HepG2 (cell line): ENCODE measurements around the gene SAA2. TPM values are rescaled to one million over a fixed set of nuclear protein-coding genes. Genes with fewer than 3 reads are reported as not detected.

Source experiments
- ARID2 ChIP-seq: sonication (generic); formaldehyde crosslinking; IDR thresholded peaks from 2 replicates; pipeline ENCODE4 v1.8.1; 2022; ENCODE audit warnings: mild to moderate bottlenecking, missing genetic modification reagents, borderline replicate concordance
- ATF1 ChIP-seq: IDR thresholded peaks from 2 replicates; pipeline ENCODE4 v1.6.1; 2016; ENCODE audit warnings: mild to moderate bottlenecking, control low read depth
- ERF ChIP-seq: IDR thresholded peaks from 2 replicates; pipeline ENCODE4 v1.6.1; 2018; ENCODE audit warnings: missing biosample characterization, missing genetic modification reagents
- FOXP1 ChIP-seq, 2 experiments: fragments of 450-650 bp in 1 of 2; IDR thresholded peaks; 2 replicates each; pipeline ENCODE4 v1.6.1; 2017 to 2018; ENCODE audit warnings: antibody characterized with exemption in 1 of 2
- GATAD2A ChIP-seq: IDR thresholded peaks from 2 replicates; pipeline ENCODE4 v1.6.1; 2016
- GTF2F1 ChIP-seq: fragments of 150-350 bp; IDR thresholded peaks from 2 replicates; pipeline ENCODE4 v1.6.1; 2014; ENCODE audit warnings: low read length
- HNF4A ChIP-seq: sonication (generic); formaldehyde crosslinking; IDR thresholded peaks from 2 replicates; pipeline ENCODE4 v1.4.0; 2020; ENCODE audit warnings: missing genetic modification reagents
- HOXA3 ChIP-seq: sonication (generic); formaldehyde crosslinking; IDR thresholded peaks from 2 replicates; pipeline ENCODE4 v1.5.0; 2020; ENCODE audit warnings: missing genetic modification reagents
- KDM1A ChIP-seq: IDR thresholded peaks from 2 replicates; pipeline ENCODE4 v1.6.1; 2016; ENCODE audit warnings: missing compliant biosample characterization
- KDM3A ChIP-seq: IDR thresholded peaks from 2 replicates; pipeline ENCODE4 v1.6.1; 2018; ENCODE audit warnings: low read depth, missing compliant biosample characterization
- KMT2A ChIP-seq: sonication (generic); formaldehyde crosslinking; IDR thresholded peaks from 2 replicates; pipeline ENCODE4 v1.4.0; 2020; ENCODE audit warnings: missing genetic modification reagents
- LCORL ChIP-seq, 2 experiments: fragments of 450-650 bp in 1 of 2; sonication (generic) in 1 of 2; formaldehyde crosslinking in 1 of 2; IDR thresholded peaks; 2 replicates each; pipeline versions ENCODE4 v1.5.0 to v1.6.1; 2017 to 2020; ENCODE audit warnings: antibody characterized with exemption in 1 of 2, missing genetic modification reagents in 1 of 2
- MTA1 ChIP-seq: sonication (generic); formaldehyde crosslinking; IDR thresholded peaks from 2 replicates; pipeline ENCODE4 v1.4.0; 2020; ENCODE audit warnings: missing genetic modification reagents, mild to moderate bottlenecking, borderline replicate concordance
- PCBP2 ChIP-seq: fragments of 200-400 bp; formaldehyde crosslinking; optimal IDR thresholded peaks from 2 replicates; pipeline ENCODE3; 2018; ENCODE audit warnings: low read length, low read depth; ENCODE audit not compliant: poor library complexity, severe bottlenecking
- RAD51 ChIP-seq: fragments of 450-650 bp; IDR thresholded peaks from 2 replicates; pipeline ENCODE4 v1.6.1; 2016; ENCODE audit warnings: borderline replicate concordance
- RCOR2 ChIP-seq: IDR thresholded peaks from 2 replicates; pipeline ENCODE4 v1.6.1; 2016; ENCODE audit warnings: missing biosample characterization, missing genetic modification reagents
- SOX13 ChIP-seq, 3 experiments: fragments of 450-650 bp in 1 of 3; sonication (generic) in 1 of 3; formaldehyde crosslinking in 1 of 3; IDR thresholded peaks in 2 of 3; conservative IDR thresholded peaks in 1 of 3; 2 replicates each; pipeline versions ENCODE4 v1.5.0 to v1.6.1; 2016 to 2020; ENCODE audit warnings: antibody characterized with exemption in 1 of 3, mild to moderate bottlenecking in 1 of 3, missing compliant biosample characterization in 1 of 3, missing genetic modification reagents in 1 of 3, moderate library complexity in 1 of 3
- TAF15 ChIP-seq: fragments of 200-400 bp; formaldehyde crosslinking; IDR thresholded peaks from one replicate; pipeline ENCODE4 v1.6.1; 2018; ENCODE audit warnings: mild to moderate bottlenecking, low read depth, low read length; ENCODE audit not compliant: poor library complexity, severe bottlenecking
- THAP11 ChIP-seq: IDR thresholded peaks from 2 replicates; pipeline ENCODE4 v1.6.1; 2016; ENCODE audit warnings: missing biosample characterization, missing genetic modification reagents
- ZBTB42 ChIP-seq: sonication (generic); formaldehyde crosslinking; IDR thresholded peaks from 2 replicates; pipeline ENCODE4 v1.5.0; 2020; ENCODE audit warnings: mild to moderate bottlenecking, missing genetic modification reagents
- ZNF572 ChIP-seq: sonication (generic); formaldehyde crosslinking; IDR thresholded peaks from 2 replicates; pipeline ENCODE4 v1.5.1; 2020; ENCODE audit warnings: mild to moderate bottlenecking, missing genetic modification reagents
- ZNF614 ChIP-seq: IDR thresholded peaks from 2 replicates; pipeline ENCODE4 v1.6.1; 2018; ENCODE audit warnings: missing biosample characterization, missing genetic modification reagents, inconsistent platforms, borderline replicate concordance
- ZNF788 ChIP-seq: sonication (generic); formaldehyde crosslinking; IDR thresholded peaks from 2 replicates; pipeline ENCODE4 v1.5.0; 2020; ENCODE audit warnings: mild to moderate bottlenecking, missing genetic modification reagents, borderline replicate concordance
- ZNF850 ChIP-seq: sonication (generic); formaldehyde crosslinking; conservative IDR thresholded peaks from 2 replicates; pipeline ENCODE4 v1.9.0; 2021; ENCODE audit warnings: mild to moderate bottlenecking, missing genetic modification reagents
- ZSCAN30 ChIP-seq: sonication (generic); formaldehyde crosslinking; IDR thresholded peaks from 2 replicates; pipeline ENCODE4 v1.5.0; 2020; ENCODE audit warnings: mild to moderate bottlenecking, missing genetic modification reagents
- polyA plus RNA-seq, 8 experiments: library from polyadenylated mRNA; depleted of rRNA in 3 of 8; stranded (reverse) in 7 of 8; unstranded in 1 of 8; fragments of >200 nt; fragmentation: Illumina TruSeq in 4 of 8; extraction: Trizol in 4 of 8; gene quantifications; 2 replicates each; pipeline versions ENCODE4 v1.2.1 to v1.2.3, GENCODE V29; 2011 to 2016; ENCODE audit warnings: low read depth in 4 of 8, missing spikeins in 1 of 8, mixed read lengths in 1 of 8; ENCODE audit not compliant: insufficient read depth in 1 of 8
- total RNA-seq, 5 experiments: library from RNA; depleted of rRNA; stranded (reverse); fragments of >200 nt; fragmentation: Illumina TruSeq; extraction: Trizol; gene quantifications; 2 replicates each; pipeline ENCODE4 v1.2.3, GENCODE V29; 2016; ENCODE audit warnings: low read depth in 1 of 5
- TF ChIP-seq, protein P1 (sequence below): sonication (generic); formaldehyde crosslinking; IDR thresholded peaks from 2 replicates; pipeline ENCODE4 v1.5.0; 2020; ENCODE audit warnings: missing genetic modification reagents
- TF ChIP-seq, protein P2 (sequence below): IDR thresholded peaks from 2 replicates; pipeline ENCODE4 v1.6.1; 2016
- TF ChIP-seq, protein P3 (sequence below): sonication (generic); formaldehyde crosslinking; IDR thresholded peaks from 2 replicates; pipeline ENCODE4 v1.4.0; 2020; ENCODE audit warnings: mild to moderate bottlenecking, missing genetic modification reagents
- TF ChIP-seq, protein P4 (sequence below): sonication (generic); formaldehyde crosslinking; IDR thresholded peaks from 2 replicates; pipeline ENCODE4 v1.4.0; 2020; ENCODE audit warnings: missing genetic modification reagents

Gene SAA2
- total and polyA plus RNA-seq, 2 of the 13 experiments (the other 11 are each of a cell fraction or from before 2014, with no cell fraction given): 0.27 TPM; not detected in 1

DNA sequence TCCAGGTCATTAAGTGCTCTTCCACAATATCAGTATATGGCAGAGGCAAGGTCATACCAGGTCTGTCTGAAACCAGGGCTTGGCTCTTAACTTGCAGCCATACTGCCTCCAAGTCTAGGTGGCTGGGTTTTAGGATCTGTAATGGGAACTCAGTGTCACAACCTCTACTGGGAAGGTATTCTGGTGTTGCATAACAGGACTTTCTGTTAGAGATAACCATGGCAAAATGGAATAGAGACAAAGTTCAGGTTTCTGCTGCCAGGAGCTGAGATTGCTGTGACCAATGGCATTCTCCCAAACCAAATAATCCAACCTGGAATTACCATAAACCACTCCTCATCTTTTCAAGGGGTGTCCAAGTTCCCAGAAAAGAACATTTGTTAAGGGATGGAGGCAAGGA, 10.8 kb upstream of the SAA2 start (continued):
- TF ChIP-seq, protein P1, sequence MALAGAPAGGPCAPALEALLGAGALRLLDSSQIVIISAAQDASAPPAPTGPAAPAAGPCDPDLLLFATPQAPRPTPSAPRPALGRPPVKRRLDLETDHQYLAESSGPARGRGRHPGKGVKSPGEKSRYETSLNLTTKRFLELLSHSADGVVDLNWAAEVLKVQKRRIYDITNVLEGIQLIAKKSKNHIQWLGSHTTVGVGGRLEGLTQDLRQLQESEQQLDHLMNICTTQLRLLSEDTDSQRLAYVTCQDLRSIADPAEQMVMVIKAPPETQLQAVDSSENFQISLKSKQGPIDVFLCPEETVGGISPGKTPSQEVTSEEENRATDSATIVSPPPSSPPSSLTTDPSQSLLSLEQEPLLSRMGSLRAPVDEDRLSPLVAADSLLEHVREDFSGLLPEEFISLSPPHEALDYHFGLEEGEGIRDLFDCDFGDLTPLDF (CRISPR knock-in tag): no peak
- TF ChIP-seq RCOR2 (CRISPR knock-in tag) (0 out of 2 replicates have a peak, but pooled peaks have one; percentile 18), ZNF572 (CRISPR knock-in tag) (no peak), FOXP1 (IDR thresholded peaks at IDR 0.05) (no peak), FOXP1 (CRISPR knock-in tag; IDR thresholded peaks at IDR 0.05) (no peak), LCORL (IDR thresholded peaks at IDR 0.05) (0 out of 2 replicates have a peak, but pooled peaks have one; percentile 23), LCORL (CRISPR knock-in tag; IDR thresholded peaks at IDR 0.05) (no peak), GATAD2A (CRISPR knock-in tag) (peak; percentile 60), PCBP2 (no peak), ZNF788 (CRISPR knock-in tag) (no peak), HOXA3 (no peak), ERF (CRISPR knock-in tag) (no peak), RAD51 (no peak), KDM3A (CRISPR knock-in tag) (no peak), GTF2F1 (no peak), ZBTB42 (CRISPR knock-in tag) (no peak), SOX13 (IDR thresholded peaks at IDR 0.05) (no peak), SOX13 (CRISPR knock-in tag; conservative IDR thresholded peaks at IDR 0.05 in 1 of 2, IDR thresholded peaks at IDR 0.05 in 1 of 2) (peak in 1 of 2 experiments; percentile 19; a peak in 1 of 4 replicates), ZSCAN30 (CRISPR knock-in tag) (no peak), KMT2A (no peak), ARID2 (CRISPR knock-in tag) (no peak), ZNF850 (CRISPR knock-in tag) (no peak), THAP11 (CRISPR knock-in tag) (0 out of 2 replicates have a peak, but pooled peaks have one; percentile 20), HNF4A (CRISPR knock-in tag) (peak; percentile 80), ATF1 (CRISPR knock-in tag) (no peak), TAF15 (no peak), ZNF614 (peak; percentile 25; the same call in 1 of the 2 replicates), MTA1 (CRISPR knock-in tag) (no peak), KDM1A (CRISPR knock-in tag) (0 out of 2 replicates have a peak, but pooled peaks have one; percentile 16)
- TF ChIP-seq, protein P2, sequence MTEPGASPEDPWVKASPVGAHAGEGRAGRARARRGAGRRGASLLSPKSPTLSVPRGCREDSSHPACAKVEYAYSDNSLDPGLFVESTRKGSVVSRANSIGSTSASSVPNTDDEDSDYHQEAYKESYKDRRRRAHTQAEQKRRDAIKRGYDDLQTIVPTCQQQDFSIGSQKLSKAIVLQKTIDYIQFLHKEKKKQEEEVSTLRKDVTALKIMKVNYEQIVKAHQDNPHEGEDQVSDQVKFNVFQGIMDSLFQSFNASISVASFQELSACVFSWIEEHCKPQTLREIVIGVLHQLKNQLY (CRISPR knock-in tag): no peak
- TF ChIP-seq, protein P3, sequence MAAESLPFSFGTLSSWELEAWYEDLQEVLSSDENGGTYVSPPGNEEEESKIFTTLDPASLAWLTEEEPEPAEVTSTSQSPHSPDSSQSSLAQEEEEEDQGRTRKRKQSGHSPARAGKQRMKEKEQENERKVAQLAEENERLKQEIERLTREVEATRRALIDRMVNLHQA (CRISPR knock-in tag): no peak
- TF ChIP-seq, protein P4, sequence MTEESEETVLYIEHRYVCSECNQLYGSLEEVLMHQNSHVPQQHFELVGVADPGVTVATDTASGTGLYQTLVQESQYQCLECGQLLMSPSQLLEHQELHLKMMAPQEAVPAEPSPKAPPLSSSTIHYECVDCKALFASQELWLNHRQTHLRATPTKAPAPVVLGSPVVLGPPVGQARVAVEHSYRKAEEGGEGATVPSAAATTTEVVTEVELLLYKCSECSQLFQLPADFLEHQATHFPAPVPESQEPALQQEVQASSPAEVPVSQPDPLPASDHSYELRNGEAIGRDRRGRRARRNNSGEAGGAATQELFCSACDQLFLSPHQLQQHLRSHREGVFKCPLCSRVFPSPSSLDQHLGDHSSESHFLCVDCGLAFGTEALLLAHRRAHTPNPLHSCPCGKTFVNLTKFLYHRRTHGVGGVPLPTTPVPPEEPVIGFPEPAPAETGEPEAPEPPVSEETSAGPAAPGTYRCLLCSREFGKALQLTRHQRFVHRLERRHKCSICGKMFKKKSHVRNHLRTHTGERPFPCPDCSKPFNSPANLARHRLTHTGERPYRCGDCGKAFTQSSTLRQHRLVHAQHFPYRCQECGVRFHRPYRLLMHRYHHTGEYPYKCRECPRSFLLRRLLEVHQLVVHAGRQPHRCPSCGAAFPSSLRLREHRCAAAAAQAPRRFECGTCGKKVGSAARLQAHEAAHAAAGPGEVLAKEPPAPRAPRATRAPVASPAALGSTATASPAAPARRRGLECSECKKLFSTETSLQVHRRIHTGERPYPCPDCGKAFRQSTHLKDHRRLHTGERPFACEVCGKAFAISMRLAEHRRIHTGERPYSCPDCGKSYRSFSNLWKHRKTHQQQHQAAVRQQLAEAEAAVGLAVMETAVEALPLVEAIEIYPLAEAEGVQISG: no peak
